Esophagus (tissue), 2 donors: ENCODE results near the gene C12orf54. TPM values are rescaled to one million over a fixed set of nuclear protein-coding genes. Genes with fewer than 3 reads are reported as not detected.
"Not testable (repeated sequence)": the region's sequence is repeated elsewhere in the genome, so short reads cannot be mapped to it uniquely, and the experiment has no call there.

Experiments used
- H3K27ac ChIP-seq, 2 donors: one replicate each; pipeline ENCODE4 v1.5.1; 2013; ENCODE audit warnings: low read depth in 2 of 2, mild to moderate bottlenecking in 2 of 2, inconsistent platforms in 1 of 2, low read length in 1 of 2, moderate library complexity in 1 of 2
- H3K27me3 ChIP-seq, 2 donors: one replicate each; pipeline ENCODE4 v1.6.1; 2013; ENCODE audit warnings: low read length in 2 of 2, control low read depth in 1 of 2, mild to moderate bottlenecking in 1 of 2; ENCODE audit not compliant: insufficient read depth in 2 of 2, control insufficient read depth in 1 of 2
- H3K36me3 ChIP-seq, 2 donors: one replicate each; pipeline ENCODE4 v1.6.1; 2013; ENCODE audit warnings: low read length in 1 of 2; ENCODE audit not compliant: control insufficient read depth in 2 of 2, insufficient read depth in 2 of 2
- H3K4me1 ChIP-seq, 2 donors: one replicate each; pipeline ENCODE4 v1.6.1; 2013; ENCODE audit warnings: low read length in 1 of 2; ENCODE audit not compliant: control insufficient read depth in 2 of 2, insufficient read depth in 2 of 2
- H3K4me3 ChIP-seq, 2 donors: one replicate each; pipeline ENCODE4 v1.5.1; 2013; ENCODE audit warnings: low read length in 2 of 2, mild to moderate bottlenecking in 2 of 2, low read depth in 1 of 2, moderate library complexity in 1 of 2
- H3K9me3 ChIP-seq, 2 donors: one replicate each; pipeline ENCODE4 v1.6.1; 2013; ENCODE audit warnings: mild to moderate bottlenecking in 2 of 2, low read depth in 1 of 2, low read length in 1 of 2, moderate library complexity in 1 of 2; ENCODE audit not compliant: control insufficient read depth in 2 of 2, insufficient read depth in 1 of 2
- WGBS, 2 donors: extraction: QIAGEN DNeasy Blood & Tissue Kit; methylation state at CpG; one replicate each; pipeline ENCODE4 v1.1.7; 2013; 5-methylcytosine and 5-hydroxymethylcytosine counted together
- polyA plus RNA-seq, 2 donors: library from polyadenylated mRNA; stranded (reverse); fragments of 200-250 nt; gene quantifications; one replicate each; pipeline ENCODE4 v1.2.3, GENCODE V29; 2013
- donor health status: healthy with polysubstance abuse.
- donor health status: Bipolar disorder and iron deficiency.

C12orf54 gene
- polyA plus RNA-seq, 2 donors, result 4.4 to 5.8 TPM

GRCh38 chr12:48455116-48455515 lies 27.2 kb upstream of the C12orf54 start:
- 70 to 72% methylated on average over 2 of the region's 2 CpGs for WGBS, 2 donors
- no peak overlapping the region for H3K4me3 ChIP-seq

GRCh38 chr12:48459259-48459658 lies 23.0 kb upstream of the C12orf54 start:
- no peaks in the 10 kb centered on the region for H3K36me3 ChIP-seq
- H3K4me1 ChIP-seq, result no peaks in the 10 kb centered on the region
- H3K27me3 ChIP-seq, result no peaks in the 10 kb centered on the region
- no peak overlapping the region for H3K4me3 ChIP-seq
- H3K9me3 ChIP-seq, result no peaks in the 10 kb centered on the region
- 92 to 94% methylated on average over 6 of the region's 6 CpGs for WGBS, 2 donors
- H3K27ac ChIP-seq, result no peak overlapping the region

More at GRCh38 chr12:48455116-48455515, 27.2 kb upstream of the C12orf54 start:
- Histone ChIP-seq H3K4me1 (no peaks in the 10 kb centered on the region), H3K9me3 (no peaks in the 10 kb centered on the region), H3K27me3 (no peaks in the 10 kb centered on the region), H3K36me3 (no peaks in the 10 kb centered on the region), H3K27ac (no peak overlapping the region)

GRCh38 chr12:48469027-48469426 lies 13.3 kb upstream of the C12orf54 start:
- H3K9me3 ChIP-seq, H3K4me1 ChIP-seq, H3K27ac ChIP-seq, H3K4me3 ChIP-seq, H3K27me3 ChIP-seq, H3K36me3 ChIP-seq: not testable (repeated sequence)
- WGBS, 2 donors, result 81 to 84% methylated on average over 9 of the region's 9 CpGs

GRCh38 chr12:48472259-48472658 lies 10.0 kb upstream of the C12orf54 start, which contains the start of gene ANP32D:
ANP32D (plus strand) TSS chr12:48472559; CDS start chr12:48472665, 106 bp downstream.
- no peak within 1 kb of the TSS for H3K27ac ChIP-seq
- H3K9me3 ChIP-seq, result peaks cover 0 to 4% of the 10 kb centered on the region in 2 donors

GRCh38 chr12:48473061-48473460 lies 9.2 kb upstream of the C12orf54 start:
- no peak overlapping the region for H3K27ac ChIP-seq
- WGBS, 2 donors, result 77 to 84% methylated on average over 9 of the region's 9 CpGs
- H3K4me3 ChIP-seq, result no peak overlapping the region
- no peaks in the 10 kb centered on the region for H3K4me1 ChIP-seq
- no peaks in the 10 kb centered on the region for H3K27me3 ChIP-seq
- peaks cover 0 to 4% of the 10 kb centered on the region in 2 donors for H3K9me3 ChIP-seq
- H3K36me3 ChIP-seq, result no peaks in the 10 kb centered on the region

More at GRCh38 chr12:48472259-48472658, 10.0 kb upstream of the C12orf54 start, which contains the start of gene ANP32D:
- 87 to 96% methylated on average over 7 of the region's 7 CpGs for WGBS, 2 donors
- Histone ChIP-seq H3K27me3 (no peaks in the 10 kb centered on the region), H3K36me3 (no peaks in the 10 kb centered on the region), H3K4me1 (no peaks in the 10 kb centered on the region), H3K4me3 (no peak within 1 kb of the TSS)

- H3K4me3 ChIP-seq, H3K36me3 ChIP-seq, H3K4me1 ChIP-seq, H3K9me3 ChIP-seq, H3K27ac ChIP-seq, H3K27me3 ChIP-seq: not testable (repeated sequence)
- WGBS, 2 donors, result 69 to 71% methylated on average over 11 of the region's 11 CpGs
These were observed 7.8 kb upstream of the C12orf54 start for GRCh38 chr12:48474497-48474896.

GRCh38 chr12:48482930-48483329 lies 632 bp downstream of the C12orf54 start:
- no peaks in the 10 kb centered on the region for H3K36me3 ChIP-seq
- 79 to 92% methylated on average over 3 of the region's 3 CpGs for WGBS, 2 donors
- H3K9me3 ChIP-seq, result no peaks in the 10 kb centered on the region
- H3K27me3 ChIP-seq, result no peaks in the 10 kb centered on the region
- no peaks in the 10 kb centered on the region for H3K4me1 ChIP-seq
- H3K27ac ChIP-seq, result no peak overlapping the region
- H3K4me3 ChIP-seq, result no peak overlapping the region

GRCh38 chr12:48486261-48486660 lies 4.0 kb downstream of the C12orf54 start:
- Histone ChIP-seq H3K36me3 (no peaks in the 10 kb centered on the region), H3K4me1 (no peaks in the 10 kb centered on the region), H3K9me3 (no peaks in the 10 kb centered on the region), H3K27ac (peak overlapping the region; percentile 64 to 76), H3K27me3 (no peaks in the 10 kb centered on the region), H3K4me3 (no peak overlapping the region)
- 33 to 55% methylated on average over 2 of the region's 2 CpGs for WGBS, 2 donors

GRCh38 chr12:48486679-48487078 lies 4.4 kb downstream of the C12orf54 start:
- Histone ChIP-seq H3K9me3 (no peaks in the 10 kb centered on the region), H3K27me3 (no peaks in the 10 kb centered on the region), H3K4me1 (no peaks in the 10 kb centered on the region), H3K27ac (peak overlapping the region; percentile 64 to 76), H3K4me3 (no peak overlapping the region), H3K36me3 (no peaks in the 10 kb centered on the region)
- WGBS, 2 donors, result 43 to 44% methylated on average over 5 of the region's 5 CpGs

GRCh38 chr12:48489012-48489411 lies 6.7 kb downstream of the C12orf54 start:
- peak overlapping the region; percentile 52 to 69 for H3K27ac ChIP-seq
- WGBS, 2 donors, result 45 to 52% methylated on average over 2 of the region's 2 CpGs
- no peaks in the 10 kb centered on the region for H3K9me3 ChIP-seq
- no peaks in the 10 kb centered on the region for H3K27me3 ChIP-seq
- H3K4me3 ChIP-seq, result no peak overlapping the region
- no peaks in the 10 kb centered on the region for H3K4me1 ChIP-seq
- no peaks in the 10 kb centered on the region for H3K36me3 ChIP-seq
